HepG2 (cell line): ENCODE data around the gene MTPN. TPM values are rescaled to one million over a fixed set of nuclear protein-coding genes. Genes with fewer than 3 reads are reported as not detected.

Source experiments
- ATAC-seq: fragments of 200-7000 bp; cut with Tn5 transposase; 3 replicates; pipeline ENCODE4 v1.9.1; 2020; ENCODE audit warnings: mild to moderate bottlenecking, moderate library complexity
- BruUV-seq: library from RNA; stranded (reverse); fragments of 400-500 nt; replicated peaks from 2 replicates; lab custom pipeline; 2021; lab: Mats Ljungman, UMichigan
- CTCF ChIA-PET: fragments of 300-600 bp; formaldehyde crosslinking; extraction: SDS; loops from one replicate; lab custom pipeline; 2021; ENCODE audit warnings: low total read pairs, inconsistent platforms, low intra/inter-chr PET ratio; lab: Yijun Ruan, JAX
- POLR2A ChIA-PET: fragments of 350-600 bp; sonication (Branson Sonifier 250); formaldehyde crosslinking; loops from one replicate; lab custom pipeline; 2020; ENCODE audit warnings: antibody characterized with exemption, inconsistent platforms; lab: Yijun Ruan, JAX
- DNase-seq: peaks from one replicate; pipeline ENCODE4 v3.0.0-alpha.2; 2015; ENCODE audit warnings: low spot score
- FAIRE-seq: peaks from 3 replicates; lab custom pipeline; 2011; peaks lifted over from hg19 to GRCh38; lab: Jason Lieb, UNC
- H2AFZ ChIP-seq: one replicate; pipeline ENCODE4 v1.6.1; 2011; ENCODE audit warnings: low read length, inconsistent platforms
- H3K27ac ChIP-seq: fragments of 300-600 bp; 3 replicates; pipeline ENCODE4 v1.8.0; 2011; ENCODE audit warnings: mixed run types, mild to moderate bottlenecking, mixed read lengths, low read length, inconsistent platforms; ENCODE audit not compliant: insufficient read depth; ENCODE audit errors: extremely low read length
- H3K27me3 ChIP-seq, 2 experiments: fragments of 200-600 bp in 1 of 2; 2 replicates in 1 of 2; 3 replicates in 1 of 2; pipeline versions ENCODE4 v1.6.0 to v1.8.0; 2011; ENCODE audit warnings: low read length in 2 of 2, mild to moderate bottlenecking in 2 of 2, moderate library complexity in 2 of 2, inconsistent platforms in 1 of 2; ENCODE audit not compliant: insufficient read depth in 2 of 2, control insufficient read depth in 1 of 2
- H3K36me3 ChIP-seq, 2 experiments: fragments of 200-600 bp in 1 of 2; replicated peaks in 1 of 2; 2 replicates in 1 of 2; 3 replicates in 1 of 2; pipeline versions ENCODE4 v1.5.1 to v1.8.0; 2011; ENCODE audit warnings: low read length in 2 of 2, inconsistent platforms in 1 of 2; ENCODE audit not compliant: insufficient read depth in 2 of 2, control insufficient read depth in 1 of 2
- H3K4me1 ChIP-seq: 2 replicates; pipeline ENCODE4 v1.5.1; 2012; ENCODE audit warnings: low read length, inconsistent platforms; ENCODE audit not compliant: insufficient read depth
- H3K4me2 ChIP-seq: 2 replicates; pipeline ENCODE4 v1.6.0; 2011; ENCODE audit warnings: low read depth, low read length, inconsistent platforms
- H3K4me3 ChIP-seq, 3 experiments: fragments of 200-600 bp in 1 of 3; sonication (generic), shearing (Covaris generic) in 1 of 3; replicated peaks in 1 of 3; 2 replicates each; pipeline ENCODE4 v1.5.1; 2011 to 2016; ENCODE audit warnings: low read length in 3 of 3, inconsistent platforms in 2 of 3, low read depth in 2 of 3, mild to moderate bottlenecking in 2 of 3, control low read depth in 1 of 3, mixed read lengths in 1 of 3; ENCODE audit not compliant: insufficient read depth in 1 of 3
- H3K79me2 ChIP-seq: one replicate; pipeline ENCODE4 v1.6.1; 2011; ENCODE audit warnings: low read length, inconsistent platforms; ENCODE audit not compliant: insufficient read depth
- H3K9ac ChIP-seq: 2 replicates; pipeline ENCODE4 v1.6.0; 2011; ENCODE audit warnings: mild to moderate bottlenecking, low read depth, low read length, inconsistent platforms; ENCODE audit not compliant: insufficient read depth
- H3K9me3 ChIP-seq: 2 replicates; pipeline ENCODE4 v1.5.1; 2012; ENCODE audit warnings: mild to moderate bottlenecking, low read length
- H4K20me1 ChIP-seq: 2 replicates; pipeline ENCODE4 v1.6.0; 2011; ENCODE audit warnings: inconsistent platforms, mild to moderate bottlenecking, low read length, moderate library complexity; ENCODE audit not compliant: insufficient read depth
- ATF7 ChIP-seq, 2 experiments: fragments of 450-650 bp in 1 of 2; sonication (generic) in 1 of 2; formaldehyde crosslinking in 1 of 2; IDR thresholded peaks; 2 replicates each; pipeline versions ENCODE4 v1.4.0 to v1.6.1; 2016 to 2020; ENCODE audit warnings: antibody characterized with exemption in 1 of 2, mild to moderate bottlenecking in 1 of 2, missing genetic modification reagents in 1 of 2
- CREB1 ChIP-seq, 2 experiments: fragments of 450-650 bp in 1 of 2; IDR thresholded peaks; 2 replicates each; pipeline ENCODE4 v1.6.1; 2016 to 2017; ENCODE audit warnings: control low read depth in 1 of 2, mild to moderate bottlenecking in 1 of 2, missing compliant biosample characterization in 1 of 2, missing genetic modification characterization in 1 of 2
- FOXK2 ChIP-seq: fragments of 450-650 bp; IDR thresholded peaks from 2 replicates; pipeline ENCODE4 v1.6.1; 2016
- NFKB2 ChIP-seq: sonication (generic); formaldehyde crosslinking; IDR thresholded peaks from 2 replicates; pipeline ENCODE4 v1.4.0; 2020; ENCODE audit warnings: missing genetic modification reagents, borderline replicate concordance
- PATZ1 ChIP-seq: sonication (generic); formaldehyde crosslinking; IDR thresholded peaks from 2 replicates; pipeline ENCODE4 v1.4.0; 2020; ENCODE audit warnings: missing genetic modification reagents
- PRDM15 ChIP-seq: sonication (generic); formaldehyde crosslinking; IDR thresholded peaks from 2 replicates; pipeline ENCODE4 v1.4.0; 2020; ENCODE audit warnings: missing genetic modification reagents
- SIN3B ChIP-seq: fragments of 150-350 bp; IDR thresholded peaks from 2 replicates; pipeline ENCODE4 v1.6.1; 2014; ENCODE audit warnings: low read length
- SUZ12 ChIP-seq: fragments of 150-350 bp; IDR thresholded peaks from 2 replicates; pipeline ENCODE4 v1.6.1; 2014; ENCODE audit warnings: low read depth, low read length
- ZNF136 ChIP-seq: sonication (generic); formaldehyde crosslinking; IDR thresholded peaks from 2 replicates; pipeline ENCODE4 v1.8.1; 2022; ENCODE audit warnings: low read depth, mild to moderate bottlenecking, moderate library complexity, missing genetic modification reagents
- ZNF747 ChIP-seq: sonication (generic); formaldehyde crosslinking; IDR thresholded peaks from 2 replicates; pipeline ENCODE4 v1.8.1; 2023; ENCODE audit warnings: missing genetic modification reagents, mild to moderate bottlenecking, borderline replicate concordance
- ZNF75D ChIP-seq: sonication (generic); formaldehyde crosslinking; IDR thresholded peaks from 2 replicates; pipeline ENCODE4 v1.8.1; 2023; ENCODE audit warnings: missing genetic modification reagents, mild to moderate bottlenecking, borderline replicate concordance
- ZNF878 ChIP-seq: sonication (generic); formaldehyde crosslinking; IDR thresholded peaks from 2 replicates; pipeline ENCODE4 v1.8.1; 2023; ENCODE audit warnings: mild to moderate bottlenecking, missing genetic modification reagents, moderate library complexity
- WGBS: methylation state at CpG from one replicate; pipeline ENCODE4 v1.1.6; 2017; ENCODE audit warnings: low lambda C conversion rate; 5-methylcytosine and 5-hydroxymethylcytosine counted together
- in situ Hi-C: cut with HindIII; loops from 2 replicates; pipeline ENCODE4 v1.10.0; 2017; ENCODE audit warnings: low pct_unique_long_range_greater_than_20kb; ENCODE audit not compliant: extremely low pct_ligation_motif_present
- intact Hi-C: fragments of 100-400 bp; cut with micrococcal nuclease; formaldehyde crosslinking; loops from one replicate; pipeline ENCODE4 v1.10.0; 2022; ENCODE audit not compliant: unreplicated experiment
- polyA plus RNA-seq, 8 experiments: library from polyadenylated mRNA; depleted of rRNA in 3 of 8; stranded (reverse) in 7 of 8; unstranded in 1 of 8; fragments of >200 nt; fragmentation: Illumina TruSeq in 4 of 8; extraction: Trizol in 4 of 8; gene quantifications; 2 replicates each; pipeline versions ENCODE4 v1.2.1 to v1.2.3, GENCODE V29; 2011 to 2016; ENCODE audit warnings: low read depth in 4 of 8, missing spikeins in 1 of 8, mixed read lengths in 1 of 8; ENCODE audit not compliant: insufficient read depth in 1 of 8
- total RNA-seq, 5 experiments: library from RNA; depleted of rRNA; stranded (reverse); fragments of >200 nt; fragmentation: Illumina TruSeq; extraction: Trizol; gene quantifications; 2 replicates each; pipeline ENCODE4 v1.2.3, GENCODE V29; 2016; ENCODE audit warnings: low read depth in 1 of 5

The MTPN gene
- total and polyA plus RNA-seq, 2 of the 13 experiments (the other 11 are each of a cell fraction or from before 2014, with no cell fraction given), result 31.1 to 71.7 TPM

GRCh38 chr7:135910393-135911036 lies 66.6 kb downstream of the MTPN start:
- no peak overlapping the region for H3K27ac ChIP-seq
- ChIA-PET POLR2A (no interaction called here), CTCF (no interaction called here)
- ATAC-seq (no peak), FAIRE-seq (no peak), DNase-seq (no peak)
- intact Hi-C loops, result no loop called here
- no peak overlapping the region for H3K4me3 ChIP-seq
- no peaks in the 10 kb centered on the region for H4K20me1 ChIP-seq
- TF ChIP-seq ZNF747 (CRISPR knock-in tag) (no peak), FOXK2 (no peak), NFKB2 (CRISPR knock-in tag) (no peak), ZNF75D (CRISPR knock-in tag) (no peak), ATF7 (IDR thresholded peaks at IDR 0.05) (peak; percentile 99), ATF7 (CRISPR knock-in tag; IDR thresholded peaks at IDR 0.05) (no peak), CREB1 (IDR thresholded peaks at IDR 0.05) (peak; percentile 89), CREB1 (CRISPR knock-in tag; IDR thresholded peaks at IDR 0.05) (no peak)
- H3K36me3 ChIP-seq, result no peaks in the 10 kb centered on the region
- in situ Hi-C loops, result no loop called here
- no peaks in the 10 kb centered on the region for H3K27me3 ChIP-seq
- no peaks in the 10 kb centered on the region for H3K4me1 ChIP-seq
- H3K4me2 ChIP-seq, result no peak overlapping the region
- no TSS peak for BruUV-seq
- 5% methylated on average over 2 of the region's 2 CpGs for WGBS
- no peak overlapping the region for H2AFZ ChIP-seq
- no peaks in the 10 kb centered on the region for H3K79me2 ChIP-seq
- no peak overlapping the region for H3K9ac ChIP-seq
- H3K9me3 ChIP-seq, result no peaks in the 10 kb centered on the region

- no peak for FAIRE-seq
- POLR2A ChIA-PET, result no interaction called here
- Histone ChIP-seq H2AFZ (no peak overlapping the region), H3K9me3 (no peaks in the 10 kb centered on the region), H3K27me3 (no peaks in the 10 kb centered on the region), H3K4me1 (no peaks in the 10 kb centered on the region; the same call in 1 of the 2 replicates), H3K4me2 (no peak overlapping the region), H3K27ac (no peak overlapping the region), H3K4me3 (no peak overlapping the region), H3K9ac (no peak overlapping the region), H3K79me2 (no peaks in the 10 kb centered on the region), H4K20me1 (no peaks in the 10 kb centered on the region), H3K36me3 (no peaks in the 10 kb centered on the region)
- no TSS peak for BruUV-seq
- DNase-seq, result no peak
- in situ Hi-C loops (no loop called here), intact Hi-C loops (no loop called here)
- CTCF ChIA-PET, result no interaction called here
- 18% methylated on average over 4 of the region's 4 CpGs for WGBS
- ATAC-seq, result no peak
- no peak for TF ChIP-seq PATZ1
- TF ChIP-seq ZNF878 (CRISPR knock-in tag), result no peak
- TF ChIP-seq SIN3B, result no peak
- no peak for TF ChIP-seq ZNF136
- TF ChIP-seq SUZ12, result no peak
- TF ChIP-seq PRDM15 (CRISPR knock-in tag), result no peak
These were observed 71.3 kb downstream of the MTPN start for GRCh38 chr7:135905858-135906257.
